Naive B cell (primary cell): ENCODE data around the gene TTLL10. TPM values are rescaled to one million over a fixed set of nuclear protein-coding genes. Genes with fewer than 3 reads are reported as not detected.
"Not testable (repeated sequence)": the region's sequence is repeated elsewhere in the genome, so short reads cannot be mapped to it uniquely, and the experiment has no call there.

Source experiments
- ATAC-seq, 2 donors: fragments of 150-1000 bp; cut with Tn5 transposase; 2 replicates each; pipeline ENCODE4 v1.10.0; 2021; ENCODE audit warnings: low read depth in 2 of 2, mild to moderate bottlenecking in 2 of 2, moderate library complexity in 2 of 2
- DNase-seq: peaks from one replicate; pipeline ENCODE4 v3.0.0; 2022
- H3K27ac Mint-ChIP-seq, 6 donors: one replicate each; pipeline ENCODE4 v1.8.0; 2020 to 2022; ENCODE audit warnings: mild to moderate bottlenecking in 6 of 6, mixed read lengths in 6 of 6, moderate library complexity in 5 of 6, inconsistent platforms in 2 of 6
- H3K27me3 Mint-ChIP-seq, 3 donors: one replicate each; pipeline ENCODE4 v1.8.0; 2021 to 2022; ENCODE audit warnings: mixed read lengths in 3 of 3, mild to moderate bottlenecking in 1 of 3
- H3K36me3 Mint-ChIP-seq, 2 donors: one replicate each; pipeline ENCODE4 v1.8.0; 2020 to 2022; ENCODE audit warnings: mixed read lengths in 2 of 2, inconsistent platforms in 1 of 2, mild to moderate bottlenecking in 1 of 2
- H3K4me1 Mint-ChIP-seq, 3 donors: one replicate each; pipeline ENCODE4 v1.8.0; 2020 to 2022; ENCODE audit warnings: mixed read lengths in 3 of 3, inconsistent platforms in 1 of 3, mild to moderate bottlenecking in 1 of 3, moderate library complexity in 1 of 3
- H3K4me3 Mint-ChIP-seq, 8 donors: one replicate each; pipeline ENCODE4 v1.8.0; 2020 to 2022; ENCODE audit warnings: mild to moderate bottlenecking in 8 of 8, mixed read lengths in 8 of 8, moderate library complexity in 8 of 8, inconsistent platforms in 2 of 8
- H3K9me3 Mint-ChIP-seq, 7 donors: one replicate each; pipeline ENCODE4 v1.8.0; 2020 to 2022; ENCODE audit warnings: mixed read lengths in 7 of 7, mild to moderate bottlenecking in 5 of 7, inconsistent platforms in 2 of 7, moderate library complexity in 1 of 7
- polyA plus RNA-seq, 6 donors: library from polyadenylated mRNA; unstranded; fragments of 300-500 nt; fragmentation: Illumina TruSeq; gene quantifications; one replicate each; pipeline ENCODE4 v1.2.3, GENCODE V29; 2021; ENCODE audit warnings: low read depth in 6 of 6

Gene TTLL10
- polyA plus RNA-seq, 6 donors from 2014 or later: not detected

DNA sequence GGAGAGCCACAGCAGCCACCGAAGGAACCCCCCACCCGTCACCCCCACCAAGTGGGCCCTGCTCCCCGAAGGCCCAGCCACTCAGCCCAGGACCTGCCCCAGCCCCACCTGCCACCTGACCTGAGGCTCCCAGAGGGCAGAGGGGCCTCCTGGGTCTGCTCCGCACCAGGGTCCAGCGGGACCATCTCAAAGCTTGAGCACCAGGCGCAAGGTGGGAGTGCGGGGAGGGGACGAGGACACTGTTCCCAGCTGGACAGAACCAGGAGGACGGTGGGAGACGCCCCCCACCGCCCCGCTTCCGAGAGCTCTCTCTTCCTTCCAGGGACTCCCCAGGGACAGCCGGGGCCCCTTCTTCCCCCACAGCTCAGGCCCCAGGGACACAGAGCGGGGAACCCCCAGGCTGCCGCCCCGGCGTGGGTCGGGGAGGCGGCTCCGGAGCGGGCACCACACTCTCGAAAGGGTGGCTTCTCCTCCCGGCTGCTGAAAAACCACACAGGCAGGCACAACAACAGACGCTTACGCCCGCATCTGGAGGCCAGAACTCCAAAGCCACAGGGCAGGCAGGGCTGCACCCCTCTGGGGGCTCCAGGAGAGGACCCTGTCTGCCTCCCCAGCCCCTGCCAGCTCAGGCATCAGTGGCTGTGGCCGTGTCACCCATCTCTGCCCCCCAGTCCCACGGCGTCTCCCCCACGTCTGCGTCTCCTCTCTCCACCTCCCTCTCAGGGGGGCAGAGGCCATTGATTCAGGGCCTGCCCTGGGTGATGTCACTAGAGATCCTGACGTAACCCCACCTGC is 1.9 kb upstream of the TTLL10 start:
- peak; percentile 76 to 80 for ATAC-seq
- peaks cover 17 to 36% (median 31%) of the 10 kb centered on the region in 3 donors for H3K4me1 Mint-ChIP-seq
- peaks cover 2 to 3% of the 10 kb centered on the region in 2 donors for H3K36me3 Mint-ChIP-seq
- H3K9me3 Mint-ChIP-seq: no peaks in the 10 kb centered on the region
- H3K27ac Mint-ChIP-seq: peak overlapping the region; percentile 83 to 98 (median 92)
- DNase-seq: peak; percentile 70
- H3K4me3 Mint-ChIP-seq: peak overlapping the region; percentile 66 to 85 (median 75)
- peaks cover 1 to 19% (median 10%) of the 10 kb centered on the region in 3 donors for H3K27me3 Mint-ChIP-seq

DNA sequence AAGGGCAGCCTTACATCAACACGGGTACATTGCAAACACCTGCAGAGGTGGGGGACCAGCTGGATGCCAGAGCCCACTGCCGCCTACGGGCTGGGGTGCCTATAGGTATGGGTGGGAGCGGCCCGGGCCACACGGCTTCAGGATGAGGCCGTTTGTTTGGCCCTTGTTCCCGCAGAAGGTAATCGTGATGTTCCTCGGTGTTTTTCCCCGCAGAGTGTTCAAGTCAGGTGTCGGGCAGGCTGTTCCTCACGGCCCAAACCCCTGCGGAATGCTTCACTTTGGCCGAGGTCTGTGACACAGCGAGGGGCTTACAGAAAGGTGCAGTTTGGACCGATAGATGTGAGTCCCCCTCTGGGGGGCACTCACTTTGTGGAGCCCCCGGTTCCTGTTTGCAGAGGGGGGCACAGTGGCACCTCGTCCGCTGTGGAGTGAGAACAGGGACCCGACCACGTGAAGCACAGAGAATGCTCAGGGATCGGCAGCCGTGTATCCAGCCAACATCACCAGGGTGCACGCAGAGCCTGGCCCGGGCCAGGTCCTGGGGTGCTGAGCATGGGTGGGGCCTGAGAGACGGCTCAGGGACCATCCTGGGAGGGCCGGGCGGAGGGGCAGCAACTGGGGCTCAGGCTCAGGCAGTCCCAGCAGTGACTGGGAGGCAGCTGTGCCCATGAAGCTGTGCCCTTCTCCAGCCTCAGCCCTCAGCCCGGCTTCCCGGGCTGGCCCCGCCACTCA is 453 bp upstream of the TTLL10 start:
- Mint-ChIP-seq H3K4me1 (peaks cover 22 to 41% (median 35%) of the 10 kb centered on the region in 3 donors), H3K4me3 (peak overlapping the region in 6 of 8 donors; percentile 42 to 77 (median 64)), H3K27ac (peak overlapping the region; percentile 63 to 89 (median 84)), H3K27me3 (peaks cover 7 to 32% (median 17%) of the 10 kb centered on the region in 3 donors), H3K36me3 (peaks cover 5 to 10% of the 10 kb centered on the region in 2 donors), H3K9me3 (no peaks in the 10 kb centered on the region)
- ATAC-seq: no peak
- no peak for DNase-seq

DNA sequence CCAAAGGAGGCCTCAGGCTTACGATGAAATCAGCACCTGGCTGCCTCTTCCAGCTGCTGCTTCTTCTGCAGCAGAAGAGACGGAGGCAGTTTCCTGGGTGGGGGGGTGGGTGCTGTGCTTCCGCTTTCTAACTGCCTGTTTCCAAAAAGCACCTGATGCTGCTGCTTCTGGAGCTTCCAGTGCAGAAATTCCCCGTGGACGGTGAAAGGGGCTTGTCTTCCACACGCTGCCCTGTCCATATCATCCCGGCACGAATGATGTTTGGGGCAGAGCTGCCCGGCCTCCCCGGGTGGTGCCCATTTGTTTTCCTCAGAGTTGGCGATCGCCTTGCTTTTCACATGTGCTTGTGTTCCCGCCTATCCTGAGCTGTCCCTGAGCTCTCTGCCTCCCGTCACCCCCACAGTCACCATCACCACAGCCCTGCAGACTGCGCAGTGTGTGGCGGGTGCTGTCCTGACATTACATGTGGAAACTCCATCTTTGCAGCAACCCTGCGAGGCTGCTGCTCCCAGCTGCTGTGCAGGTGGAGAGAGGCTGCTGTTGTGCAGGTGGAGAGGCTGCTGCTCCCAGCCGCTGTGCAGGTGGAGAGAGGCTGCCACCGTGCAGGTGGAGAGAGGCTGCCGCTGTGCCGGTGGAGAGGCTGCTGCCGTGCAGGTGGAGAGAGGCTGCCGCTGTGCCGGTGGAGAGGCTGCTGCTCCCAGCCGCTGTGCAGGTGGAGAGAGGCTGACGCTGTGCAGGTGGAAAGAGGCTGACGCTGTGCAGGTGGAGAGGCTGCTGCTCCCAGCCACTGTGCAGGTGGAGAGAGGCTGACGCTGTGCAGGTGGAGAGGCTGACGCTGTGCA is 1.8 kb downstream of the TTLL10 start:
- H3K36me3 Mint-ChIP-seq: peaks cover 5 to 10% of the 10 kb centered on the region in 2 donors
- ATAC-seq: no peak
- H3K9me3 Mint-ChIP-seq: no peaks in the 10 kb centered on the region
- H3K27me3 Mint-ChIP-seq: peaks cover 7 to 36% (median 17%) of the 10 kb centered on the region in 3 donors
- no peak for DNase-seq
- H3K27ac Mint-ChIP-seq: peak overlapping the region in 2 of 6 donors; percentile 4 to 29
- H3K4me1 Mint-ChIP-seq: peaks cover 17 to 33% (median 28%) of the 10 kb centered on the region in 3 donors
- peak overlapping the region in 3 of 8 donors; percentile 12 to 39 (median 25) for H3K4me3 Mint-ChIP-seq

DNA sequence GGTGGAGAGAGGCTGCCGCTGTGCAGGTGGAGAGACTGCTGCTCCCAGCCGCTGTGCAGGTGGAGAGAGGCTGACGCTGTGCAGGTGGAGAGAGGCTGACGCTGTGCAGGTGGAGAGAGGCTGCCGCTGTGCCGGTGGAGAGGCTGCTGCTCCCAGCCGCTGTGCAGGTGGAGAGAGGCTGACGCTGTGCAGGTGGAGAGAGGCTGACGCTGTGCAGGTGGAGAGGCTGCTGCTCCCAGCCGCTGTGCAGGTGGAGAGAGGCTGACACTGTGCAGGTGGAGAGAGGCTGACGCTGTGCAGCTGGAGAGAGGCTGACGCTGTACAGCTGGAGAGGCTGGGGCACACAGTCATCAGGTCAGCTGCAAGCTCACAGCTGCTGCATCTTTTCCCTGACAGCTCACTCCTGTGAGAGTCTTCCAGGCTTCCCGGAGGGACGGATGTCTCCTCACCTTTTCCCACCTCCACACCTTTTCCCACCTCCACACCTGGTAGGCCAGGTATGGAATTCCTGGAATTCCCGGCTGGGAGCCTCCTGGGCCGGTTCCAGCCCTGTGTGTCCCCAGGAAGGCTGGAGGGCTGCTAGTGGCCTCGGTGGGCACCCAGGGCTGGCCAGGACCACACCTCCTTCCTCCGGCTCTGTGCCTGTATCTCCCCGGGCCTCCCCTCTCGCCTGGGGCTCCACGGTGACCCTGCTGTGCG is 2.5 kb downstream of the TTLL10 start:
- H3K9me3 Mint-ChIP-seq, DNase-seq: not testable (repeated sequence)
- H3K27ac Mint-ChIP-seq: peak overlapping the region in 2 of 6 donors; percentile 17 to 89

DNA sequence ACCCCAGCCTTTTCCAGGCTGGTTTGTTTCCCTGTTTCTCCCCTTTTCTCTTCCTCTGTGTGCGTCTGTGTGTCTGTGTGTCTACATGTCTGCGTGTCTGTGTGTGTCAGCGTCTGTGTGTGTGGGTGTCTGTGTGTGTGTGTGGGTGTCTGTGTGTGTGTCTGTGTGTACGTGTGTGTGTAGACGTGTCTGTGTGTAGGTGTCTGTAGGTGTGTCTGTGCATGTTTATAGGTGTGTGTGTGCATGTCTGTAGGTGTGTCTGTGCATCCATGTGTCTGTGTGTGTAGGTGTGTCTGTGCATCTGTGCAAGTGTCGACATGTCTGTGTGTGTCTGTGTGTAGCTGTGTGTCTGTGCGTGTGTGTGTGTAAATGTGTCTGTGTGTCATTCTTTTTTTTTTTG is 3.3 kb downstream of the TTLL10 start:
- H3K36me3 Mint-ChIP-seq: peaks cover 5 to 10% of the 10 kb centered on the region in 2 donors
- H3K27me3 Mint-ChIP-seq: peaks cover 10 to 46% (median 29%) of the 10 kb centered on the region in 3 donors
- H3K9me3 Mint-ChIP-seq: no peaks in the 10 kb centered on the region
- H3K4me3 Mint-ChIP-seq: peak overlapping the region in 3 of 8 donors; percentile 31 to 63 (median 43)
- peak overlapping the region in 1 of 6 donors; percentile 17 for H3K27ac Mint-ChIP-seq
- ATAC-seq: no peak
- no peak for DNase-seq
- H3K4me1 Mint-ChIP-seq: peaks cover 20 to 31% (median 31%) of the 10 kb centered on the region in 3 donors

More for the DNA sequence above, 2.5 kb downstream of the TTLL10 start:
- Mint-ChIP-seq H3K27me3 (peaks cover 9 to 40% (median 22%) of the 10 kb centered on the region in 3 donors), H3K4me3 (peak overlapping the region in 1 of 8 donors; percentile 71), H3K4me1 (peaks cover 20 to 33% (median 29%) of the 10 kb centered on the region in 3 donors)
- not testable (repeated sequence) for ATAC-seq, H3K36me3 Mint-ChIP-seq

DNA sequence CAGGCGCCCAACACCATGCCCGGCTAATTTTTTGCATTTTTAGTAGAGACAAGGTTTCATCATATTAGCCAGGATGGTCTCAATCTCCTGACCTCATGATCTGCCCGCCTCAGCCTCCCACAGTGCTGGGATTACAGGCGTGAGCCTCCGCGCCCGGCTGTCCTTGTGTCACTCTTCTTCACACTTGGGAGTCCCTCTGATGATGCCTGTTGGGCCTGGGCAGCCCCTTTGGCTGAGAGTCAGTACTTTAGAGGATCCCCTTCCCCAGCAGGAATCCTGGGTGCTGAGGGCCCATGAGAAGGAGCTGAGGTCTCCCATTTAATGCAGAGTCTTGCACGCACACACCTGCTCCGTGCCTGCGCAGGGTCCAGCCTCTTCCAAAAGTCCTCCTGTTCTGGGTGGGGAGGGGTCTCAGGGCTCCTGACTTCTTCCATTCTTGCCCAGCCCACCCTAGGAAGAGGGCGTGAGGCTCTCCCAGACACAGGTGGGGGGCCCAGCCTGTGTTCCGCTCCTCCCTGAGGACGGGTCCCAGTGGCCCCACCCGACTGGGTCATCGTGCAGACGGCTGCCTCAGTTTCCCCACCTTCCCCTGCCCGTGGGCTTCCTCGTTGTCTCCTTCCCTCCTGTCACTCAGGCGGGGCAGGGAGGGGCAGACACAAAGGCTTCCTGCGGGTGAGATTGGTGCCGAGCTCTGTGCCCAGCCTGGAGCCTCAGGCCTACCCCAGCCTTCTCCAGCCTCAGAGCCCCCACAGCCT is 3.9 kb downstream of the TTLL10 start:
- H3K36me3 Mint-ChIP-seq: peaks cover 5 to 10% of the 10 kb centered on the region in 2 donors
- ATAC-seq (no peak), DNase-seq (no peak)
- peak overlapping the region in 2 of 6 donors; percentile 27 to 32 for H3K27ac Mint-ChIP-seq
- H3K27me3 Mint-ChIP-seq: peaks cover 10 to 48% (median 33%) of the 10 kb centered on the region in 3 donors
- H3K4me3 Mint-ChIP-seq: peak overlapping the region in 1 of 8 donors; percentile 12
- H3K4me1 Mint-ChIP-seq: peaks cover 15 to 25% (median 25%) of the 10 kb centered on the region in 3 donors
- H3K9me3 Mint-ChIP-seq: no peaks in the 10 kb centered on the region

DNA sequence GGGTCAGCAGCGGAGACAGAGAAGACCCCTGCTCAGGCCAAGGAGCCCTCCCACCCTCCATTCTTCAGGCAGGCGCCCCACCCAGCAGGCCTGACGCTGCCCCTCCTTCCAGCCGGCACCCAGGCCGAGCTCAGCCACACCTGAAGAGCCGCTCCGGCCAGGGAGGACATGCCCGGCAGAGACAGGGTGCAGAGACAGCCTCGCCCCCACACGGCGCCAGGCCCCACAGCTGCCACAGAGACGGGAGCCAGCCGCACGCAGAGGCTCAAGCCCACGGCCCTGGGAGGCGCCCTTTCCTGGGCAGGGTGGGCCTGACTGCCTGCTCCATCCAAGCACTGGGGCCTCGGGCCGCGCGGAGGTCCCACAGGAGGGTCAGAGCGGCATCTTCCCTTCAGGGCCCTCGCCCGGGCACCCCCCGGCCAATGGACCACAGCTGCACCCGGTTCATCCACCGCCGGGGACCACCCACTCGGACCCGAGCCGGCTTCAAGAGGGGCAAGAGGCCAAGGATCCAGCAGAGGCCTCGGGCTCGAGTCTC is 5.2 kb downstream of the TTLL10 start:
- no peak overlapping the region for H3K4me3 Mint-ChIP-seq
- H3K9me3 Mint-ChIP-seq: no peaks in the 10 kb centered on the region
- H3K27me3 Mint-ChIP-seq: peaks cover 10 to 55% (median 40%) of the 10 kb centered on the region in 3 donors
- no peak overlapping the region for H3K27ac Mint-ChIP-seq
- DNase-seq (no peak), ATAC-seq (no peak)
- peaks cover 18 to 19% (median 19%) of the 10 kb centered on the region in 3 donors for H3K4me1 Mint-ChIP-seq
- peaks cover 5 to 10% of the 10 kb centered on the region in 2 donors for H3K36me3 Mint-ChIP-seq

DNA sequence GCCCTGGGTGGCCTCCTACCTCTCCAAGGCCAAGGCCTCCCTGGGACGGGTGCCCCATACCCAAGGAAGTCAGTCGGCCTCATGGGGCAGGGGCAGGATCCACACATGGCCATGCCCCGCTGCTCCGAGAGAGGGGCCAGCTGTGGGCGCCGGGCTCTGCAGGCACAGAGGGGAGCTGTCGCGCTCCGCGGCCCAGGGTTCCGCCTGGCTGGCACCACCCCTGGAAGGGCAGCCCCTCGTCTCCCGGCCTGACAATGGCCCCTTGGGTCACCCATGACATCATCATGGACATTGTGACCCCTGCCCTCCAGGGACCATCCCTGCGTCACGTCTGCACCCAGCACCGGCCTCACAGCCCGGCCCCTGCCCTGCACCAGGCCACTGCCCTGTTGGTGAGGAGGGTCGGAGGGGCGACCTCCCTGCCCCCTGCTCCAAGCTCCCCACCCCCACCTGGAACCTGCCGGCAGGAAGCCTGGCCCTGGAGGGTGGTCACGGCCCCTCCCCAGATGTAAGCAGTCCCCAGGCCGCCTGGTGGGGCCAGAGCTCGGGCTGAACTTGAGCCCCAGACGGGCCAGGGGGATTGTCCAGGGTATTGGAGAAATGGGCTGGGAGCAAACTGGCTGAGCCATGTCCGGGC is 5.8 kb downstream of the TTLL10 start:
- peaks cover 10 to 55% (median 40%) of the 10 kb centered on the region in 3 donors for H3K27me3 Mint-ChIP-seq
- DNase-seq (no peak), ATAC-seq (no peak)
- H3K4me1 Mint-ChIP-seq: peaks cover 14 to 19% (median 16%) of the 10 kb centered on the region in 3 donors
- no peak overlapping the region for H3K27ac Mint-ChIP-seq
- peaks cover 5 to 10% of the 10 kb centered on the region in 2 donors for H3K36me3 Mint-ChIP-seq
- H3K9me3 Mint-ChIP-seq: no peaks in the 10 kb centered on the region
- H3K4me3 Mint-ChIP-seq: no peak overlapping the region

DNA sequence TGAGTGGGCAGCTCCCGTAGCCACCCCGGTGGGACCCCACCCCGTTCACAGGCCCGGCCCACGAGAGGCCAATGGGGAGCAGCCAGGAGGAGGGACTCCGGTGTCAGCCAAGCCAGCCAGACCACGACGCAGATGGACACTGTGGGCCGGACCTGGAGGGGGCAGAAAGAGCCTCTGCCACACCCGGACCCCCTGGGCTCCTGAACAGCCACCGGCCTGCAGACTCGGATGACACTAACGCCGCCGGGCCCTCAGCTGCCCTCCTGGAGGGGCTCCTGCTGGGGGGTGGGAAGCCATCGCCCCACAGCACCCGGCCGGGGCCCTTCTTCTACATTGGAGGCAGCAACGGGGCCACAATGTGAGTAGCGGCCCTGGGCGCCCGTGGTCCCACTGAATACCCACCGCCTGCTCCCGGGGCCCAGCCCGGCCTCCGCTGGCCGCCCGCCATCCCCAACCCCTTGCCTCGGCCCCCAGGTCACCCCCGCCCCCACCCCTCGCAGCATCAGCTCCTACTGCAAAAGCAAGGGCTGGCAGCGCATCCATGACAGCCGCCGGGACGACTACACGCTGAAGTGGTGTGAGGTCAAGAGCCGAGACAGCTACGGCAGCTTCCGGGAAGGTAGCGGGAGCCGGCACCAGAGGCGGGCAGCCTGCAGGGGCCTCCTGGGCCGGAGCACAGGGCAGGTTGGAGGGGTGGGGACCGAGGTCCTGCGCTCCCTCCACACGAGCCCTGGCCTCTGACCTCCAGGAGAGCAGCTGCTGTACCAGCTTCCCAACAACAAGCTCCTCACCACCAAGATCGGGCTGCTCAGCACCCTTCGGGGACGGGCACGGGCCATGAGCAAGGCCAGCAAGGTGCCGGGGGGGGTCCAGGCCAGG is 6.5 kb downstream of the TTLL10 start:
- Mint-ChIP-seq H3K4me3 (no peak overlapping the region), H3K9me3 (no peaks in the 10 kb centered on the region), H3K27ac (no peak overlapping the region), H3K4me1 (peaks cover 12 to 19% (median 13%) of the 10 kb centered on the region in 3 donors), H3K27me3 (peaks cover 10 to 55% (median 40%) of the 10 kb centered on the region in 3 donors), H3K36me3 (peaks cover 5 to 10% of the 10 kb centered on the region in 2 donors)
- DNase-seq (no peak), ATAC-seq (no peak)

DNA sequence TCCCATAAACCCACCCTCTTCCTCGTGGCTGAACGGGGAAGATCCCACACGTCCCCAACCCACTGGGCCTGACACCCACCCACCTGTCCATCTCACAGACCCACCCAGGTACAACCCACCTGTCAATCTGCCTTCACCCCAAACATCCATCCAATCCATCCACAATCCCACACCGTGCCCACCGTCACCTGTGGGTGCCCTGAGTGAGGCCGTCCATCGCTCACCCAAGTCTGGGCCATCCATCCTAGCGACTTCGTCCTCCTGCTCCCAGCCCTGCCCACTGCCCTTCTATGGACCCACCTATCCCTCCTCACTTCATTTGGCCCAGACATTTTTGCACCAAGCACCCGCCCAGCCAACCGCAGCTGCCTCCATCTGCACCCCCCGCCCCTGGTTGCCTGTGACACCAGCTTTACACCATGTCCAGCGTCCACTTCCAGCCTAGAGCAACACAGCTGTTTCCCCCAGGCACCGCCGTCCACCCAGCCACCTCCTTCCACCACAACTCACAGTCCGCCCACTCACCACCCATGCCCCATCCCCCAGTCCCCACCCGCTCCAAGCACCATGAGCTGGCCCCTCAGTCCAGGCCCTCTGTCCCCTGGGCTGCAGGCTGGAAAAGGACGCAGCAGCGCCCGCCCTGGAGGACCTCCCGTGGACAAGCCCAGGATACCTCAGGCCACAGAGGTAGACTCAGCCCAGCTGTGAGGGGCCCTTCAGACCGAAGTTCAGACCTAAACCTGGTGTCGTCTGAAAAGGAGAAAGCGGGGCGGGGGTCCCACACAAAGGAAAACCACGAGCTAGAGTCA is 7.7 kb downstream of the TTLL10 start:
- H3K9me3 Mint-ChIP-seq: no peaks in the 10 kb centered on the region
- peaks cover 8 to 15% (median 12%) of the 10 kb centered on the region in 3 donors for H3K4me1 Mint-ChIP-seq
- peaks cover 10 to 45% (median 35%) of the 10 kb centered on the region in 3 donors for H3K27me3 Mint-ChIP-seq
- ATAC-seq (no peak), DNase-seq (no peak)
- peak overlapping the region in 2 of 6 donors; percentile 32 to 56 for H3K27ac Mint-ChIP-seq
- no peak overlapping the region for H3K4me3 Mint-ChIP-seq
- H3K36me3 Mint-ChIP-seq: peaks cover 5 to 10% of the 10 kb centered on the region in 2 donors
